H1 (cell line): ENCODE data around the gene MCM8. TPM values are rescaled to one million over a fixed set of nuclear protein-coding genes. Genes with fewer than 3 reads are reported as not detected.

Experiments used
- CTCF ChIA-PET: fragments of 300-600 bp; sonication (Branson Sonifier 250); formaldehyde crosslinking; loops from one replicate; lab custom pipeline; 2021; ENCODE audit not compliant: partially characterized antibody; lab: Charles Lee
- POLR2A ChIA-PET: fragments of 300-600 bp; sonication (Branson Sonifier 250); formaldehyde crosslinking; loops from one replicate; lab custom pipeline; 2021; ENCODE audit warnings: inconsistent platforms; ENCODE audit not compliant: partially characterized antibody; lab: Charles Lee
- DNase-seq, 2 experiments: peaks; one replicate each; pipeline versions ENCODE4 v3.0.0 to v3.0.0-alpha.2; 2010 to 2022; ENCODE audit warnings: low spot score in 2 of 2, low read depth in 1 of 2, mixed read lengths in 1 of 2
- FAIRE-seq: peaks from 2 replicates; lab custom pipeline; 2011; peaks lifted over from hg19 to GRCh38; lab: Jason Lieb, UNC
- H2AFZ ChIP-seq: 2 replicates; pipeline ENCODE4 v1.8.1; 2012; ENCODE audit warnings: low read length, inconsistent platforms
- H2AK5ac ChIP-seq: 2 replicates; pipeline ENCODE4 v1.6.1; 2013; ENCODE audit warnings: low read depth, low read length
- H2BK120ac ChIP-seq: replicated peaks from 2 replicates; pipeline ENCODE3; 2013; ENCODE audit warnings: low read depth, low read length, inconsistent platforms
- H2BK12ac ChIP-seq: 2 replicates; pipeline ENCODE4 v1.6.1; 2013; ENCODE audit warnings: low read depth, low read length
- H2BK15ac ChIP-seq: 2 replicates; pipeline ENCODE4 v1.6.1; 2013; ENCODE audit warnings: low read length
- H2BK20ac ChIP-seq: 2 replicates; pipeline ENCODE4 v1.6.1; 2013; ENCODE audit warnings: low read length
- H2BK5ac ChIP-seq: 2 replicates; pipeline ENCODE4 v1.6.1; 2013; ENCODE audit warnings: low read depth, low read length
- H3K14ac ChIP-seq: 2 replicates; pipeline ENCODE4 v1.6.1; 2013; ENCODE audit warnings: inconsistent platforms; ENCODE audit not compliant: insufficient read length
- H3K18ac ChIP-seq: 2 replicates; pipeline ENCODE4 v1.6.1; 2013; ENCODE audit warnings: low read length; ENCODE audit errors: extremely low read depth
- H3K23ac ChIP-seq: 2 replicates; pipeline ENCODE4 v1.6.1; 2013; ENCODE audit warnings: inconsistent platforms; ENCODE audit not compliant: insufficient read length
- H3K23me2 ChIP-seq: 2 replicates; pipeline ENCODE4 v1.6.1; 2013; ENCODE audit warnings: low read depth, low read length
- H3K27ac ChIP-seq: 2 replicates; pipeline ENCODE4 v1.6.1; 2011; ENCODE audit warnings: low read depth, low read length, inconsistent platforms
- H3K27me3 ChIP-seq, 4 experiments: replicated peaks in 1 of 4; 1 replicate in 1 of 4; 2 replicates in 3 of 4; pipeline versions ENCODE4 v1.6.1 to v1.8.1; 2011 to 2013; ENCODE audit warnings: low read length in 3 of 4, mild to moderate bottlenecking in 3 of 4, inconsistent platforms in 2 of 4, mixed read lengths in 2 of 4, moderate library complexity in 1 of 4; ENCODE audit not compliant: control insufficient read depth in 3 of 4, insufficient read depth in 3 of 4; ENCODE audit errors: extremely low read depth in 1 of 4
- H3K36me3 ChIP-seq, 4 experiments: 2 replicates each; pipeline versions ENCODE4 v1.6.1 to v1.8.1; 2011 to 2013; ENCODE audit warnings: mild to moderate bottlenecking in 4 of 4, low read length in 3 of 4, moderate library complexity in 2 of 4, control low read depth in 1 of 4, inconsistent platforms in 1 of 4; ENCODE audit not compliant: insufficient read depth in 4 of 4, control insufficient read depth in 2 of 4
- H3K4ac ChIP-seq: replicated peaks from 2 replicates; pipeline ENCODE3; 2013; ENCODE audit warnings: low read length, low read depth, mixed read lengths, inconsistent platforms; ENCODE audit not compliant: insufficient read length
- H3K4me1 ChIP-seq, 4 experiments: replicated peaks in 1 of 4; 1 replicate in 1 of 4; 2 replicates in 3 of 4; pipeline versions ENCODE4 v1.6.1 to v1.8.1; 2011 to 2013; ENCODE audit warnings: low read length in 3 of 4, inconsistent platforms in 2 of 4, mixed read lengths in 1 of 4; ENCODE audit not compliant: insufficient read depth in 4 of 4, control insufficient read depth in 3 of 4
- H3K4me2 ChIP-seq, 2 experiments: 2 replicates each; pipeline versions ENCODE4 v1.6.1 to v1.8.1; 2011 to 2013; ENCODE audit warnings: low read depth in 2 of 2, low read length in 2 of 2, control low read depth in 1 of 2, inconsistent platforms in 1 of 2, mild to moderate bottlenecking in 1 of 2; ENCODE audit not compliant: insufficient read depth in 1 of 2
- H3K4me3 ChIP-seq, 4 experiments: fragments of 200-600, 300-600 bp in 1 of 4; sonication (generic), shearing (Covaris generic), sonication (Bioruptor Twin) in 1 of 4; 2 replicates each; pipeline versions ENCODE4 v1.5.1 to v1.8.1; 2011 to 2016; ENCODE audit warnings: low read length in 4 of 4, low read depth in 3 of 4, control low read depth in 2 of 4, inconsistent platforms in 2 of 4, mild to moderate bottlenecking in 2 of 4, mixed read lengths in 1 of 4, moderate library complexity in 1 of 4; ENCODE audit not compliant: insufficient read depth in 2 of 4; ENCODE audit errors: extremely low read depth in 1 of 4
- H3K56ac ChIP-seq: replicated peaks from 2 replicates; pipeline ENCODE3; 2013; ENCODE audit warnings: low read depth, mild to moderate bottlenecking, mixed read lengths, low read length, inconsistent platforms; ENCODE audit not compliant: insufficient read length
- H3K79me1 ChIP-seq: 2 replicates; pipeline ENCODE4 v1.6.1; 2013; ENCODE audit warnings: low read depth, low read length, control low read depth
- H3K79me2 ChIP-seq, 2 experiments: 2 replicates each; pipeline versions ENCODE4 v1.6.1 to v1.8.1; 2012 to 2013; ENCODE audit warnings: low read length in 2 of 2, mild to moderate bottlenecking in 2 of 2, inconsistent platforms in 1 of 2; ENCODE audit not compliant: insufficient read depth in 2 of 2, control insufficient read depth in 1 of 2
- H3K9ac ChIP-seq, 4 experiments: replicated peaks in 1 of 4; 1 replicate in 1 of 4; 2 replicates in 3 of 4; pipeline versions ENCODE4 v1.6.1 to v1.8.1; 2011 to 2013; ENCODE audit warnings: low read depth in 3 of 4, low read length in 3 of 4, control low read depth in 2 of 4, mild to moderate bottlenecking in 2 of 4, moderate library complexity in 2 of 4, inconsistent platforms in 1 of 4; ENCODE audit errors: extremely low read depth in 1 of 4
- H3K9me3 ChIP-seq, 2 experiments: 2 replicates each; pipeline versions ENCODE4 v1.6.1 to v1.8.1; 2012 to 2013; ENCODE audit warnings: mild to moderate bottlenecking in 2 of 2, moderate library complexity in 2 of 2, control low read depth in 1 of 2, inconsistent platforms in 1 of 2, low read depth in 1 of 2, low read length in 1 of 2, mixed read lengths in 1 of 2; ENCODE audit not compliant: insufficient read depth in 2 of 2
- H4K20me1 ChIP-seq, 2 experiments: replicated peaks in 1 of 2; 2 replicates each; pipeline versions ENCODE3 to v1.8.1; 2011 to 2013; ENCODE audit warnings: inconsistent platforms in 2 of 2, low read length in 2 of 2, mild to moderate bottlenecking in 1 of 2; ENCODE audit not compliant: insufficient read depth in 2 of 2, control insufficient read depth in 1 of 2
- H4K5ac ChIP-seq: 2 replicates; pipeline ENCODE4 v1.6.1; 2013; ENCODE audit warnings: low read length, low read depth, mixed read lengths, inconsistent platforms; ENCODE audit not compliant: insufficient read length
- H4K8ac ChIP-seq: 2 replicates; pipeline ENCODE4 v1.8.0; 2013; ENCODE audit warnings: mild to moderate bottlenecking, moderate library complexity, low read length, inconsistent platforms; ENCODE audit not compliant: insufficient read depth; ENCODE audit errors: extremely low read depth
- H4K91ac ChIP-seq: replicated peaks from 2 replicates; pipeline ENCODE3; 2013; ENCODE audit warnings: low read length, mixed read lengths, inconsistent platforms; ENCODE audit not compliant: insufficient read length
- EP300 ChIP-seq, 2 experiments: IDR thresholded peaks; 1 replicate in 1 of 2; 2 replicates in 1 of 2; pipeline ENCODE4 v1.6.1; 2011 to 2012; ENCODE audit warnings: low read depth in 2 of 2, low read length in 2 of 2, mild to moderate bottlenecking in 2 of 2, borderline replicate concordance in 1 of 2, inconsistent platforms in 1 of 2, moderate library complexity in 1 of 2
- FOSL1 ChIP-seq: IDR thresholded peaks from 2 replicates; pipeline ENCODE4 v1.6.1; 2011; ENCODE audit warnings: mild to moderate bottlenecking, low read depth, low read length, moderate library complexity; ENCODE audit not compliant: insufficient read depth
- WGBS, 2 experiments: shearing (Covaris generic) in 1 of 2; methylation state at CpG; one replicate each; pipeline versions ENCODE4 v1.1.6 to v1.1.7; 2013 to 2015; ENCODE audit warnings: low lambda C conversion rate in 2 of 2, mixed read lengths in 2 of 2, inconsistent platforms in 1 of 2, low coverage in 1 of 2, missing lambda C conversion rate in 1 of 2; ENCODE audit not compliant: insufficient replicate concordance in 2 of 2, insufficient coverage in 1 of 2, insufficient read length in 1 of 2; ENCODE audit errors: extremely low coverage in 1 of 2, missing lambda C conversion rate in 1 of 2; 5-methylcytosine and 5-hydroxymethylcytosine counted together
- polyA plus RNA-seq, 7 experiments: library from polyadenylated mRNA; depleted of rRNA in 3 of 7; stranded (reverse) in 5 of 7; unstranded in 2 of 7; fragments of >200 nt in 5 of 7; fragments of 200-250 nt in 2 of 7; gene quantifications; 1 replicate in 5 of 7; 2 replicates in 1 of 7; 4 replicates in 1 of 7; pipeline versions ENCODE4 v1.2.1 to v1.2.3, GENCODE V29; 2011 to 2013; ENCODE audit warnings: missing spikeins in 2 of 7, mixed read lengths in 2 of 7
- total RNA-seq: library from RNA; stranded (reverse); fragmentation: NEBNext Ultra II Directional; extraction: Animal tissue kit (Norgen Biotek cat#: 25700); gene quantifications from 2 replicates; pipeline ENCODE4 v1.2.1, GENCODE V29; 2021

Gene MCM8
- total and polyA plus RNA-seq, 2 of the 8 experiments (the other 6 are each of a cell fraction or from before 2014, with no cell fraction given): 7.1 to 31.9 TPM

DNA sequence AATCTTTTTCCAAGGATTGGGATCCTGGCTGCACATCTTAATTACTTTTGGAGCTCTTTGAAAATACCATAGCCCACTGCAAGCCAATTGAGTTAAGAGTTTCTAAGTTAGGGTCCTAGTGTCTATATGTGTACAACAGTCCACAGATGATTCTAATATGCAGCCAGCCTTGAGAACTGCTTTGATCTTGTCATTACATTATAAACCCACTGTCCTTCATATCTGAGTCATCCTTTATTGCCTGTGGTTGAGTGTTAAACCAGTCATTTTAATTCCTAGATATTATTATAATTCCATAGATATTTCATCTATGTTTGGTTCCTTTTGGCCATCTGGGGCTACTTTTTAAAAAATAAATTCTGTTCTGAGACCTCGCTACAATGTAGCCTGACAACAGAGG lies 24.1 kb downstream of the MCM8 start:
- Histone ChIP-seq H3K4ac (no peak overlapping the region), H2BK5ac (no peak overlapping the region), H4K5ac (no peak overlapping the region), H2AFZ (no peak overlapping the region), H2BK15ac (no peak overlapping the region), H3K4me1 (peaks cover 0 to 12% (median 4%) of the 10 kb centered on the region in 4 experiments; a peak in 2 of 7 replicates), H3K9me3 (no peaks in the 10 kb centered on the region), H2BK120ac (no peak overlapping the region), H4K8ac (no peak overlapping the region), H3K79me1 (no peaks in the 10 kb centered on the region), H3K79me2 (no peaks in the 10 kb centered on the region), H2AK5ac (no peak overlapping the region), H3K9ac (no peak overlapping the region), H3K14ac (no peak overlapping the region), H2BK20ac (no peak overlapping the region), H2BK12ac (no peak overlapping the region), H3K56ac (no peak overlapping the region), H3K18ac (no peak overlapping the region), H4K91ac (no peak overlapping the region), H3K4me2 (no peak overlapping the region), H3K36me3 (peaks cover 10 to 43% (median 30%) of the 10 kb centered on the region in 4 experiments), H3K23me2 (no peaks in the 10 kb centered on the region), H3K23ac (no peak overlapping the region), H3K27ac (no peak overlapping the region), H3K4me3 (no peak overlapping the region), H3K27me3 (peaks cover 9 to 28% (median 17%) of the 10 kb centered on the region in 4 experiments), H4K20me1 (peaks cover 12 to 27% of the 10 kb centered on the region in 2 experiments)
- ChIA-PET POLR2A (interaction anchor here (0.6 to 1.3 kb wide), 2 partner anchors 11 to 39 kb away, joined by 3 to 6 read pairs; no protein-coding TSS in a partner anchor), CTCF (interaction anchor here (0.6 to 0.8 kb wide), 2 partner anchors 26 to 99 kb away, joined by 3 read pairs; no protein-coding TSS in a partner anchor)
- DNase-seq (no peak), FAIRE-seq (no peak)
- 89% methylated on average over 1 of the region's 1 CpG; no CpG with 5 or more reads in 1 of the 2 experiments for WGBS, 2 experiments
- TF ChIP-seq FOSL1 (no peak), EP300 (IDR thresholded peaks at IDR 0.05; ENCODE audit: borderline replicate concordance in 1 of 2, low read depth in 2 of 2, low read length in 2 of 2) (no peak)
